GDM1 (cell line): Measurements from ENCODE around the gene EGFL7.

Source experiments
- DNase-seq: peaks from one replicate; lab custom pipeline; 2025; lab: John Stamatoyannopoulos, UW

The EGFL7 gene

DNA sequence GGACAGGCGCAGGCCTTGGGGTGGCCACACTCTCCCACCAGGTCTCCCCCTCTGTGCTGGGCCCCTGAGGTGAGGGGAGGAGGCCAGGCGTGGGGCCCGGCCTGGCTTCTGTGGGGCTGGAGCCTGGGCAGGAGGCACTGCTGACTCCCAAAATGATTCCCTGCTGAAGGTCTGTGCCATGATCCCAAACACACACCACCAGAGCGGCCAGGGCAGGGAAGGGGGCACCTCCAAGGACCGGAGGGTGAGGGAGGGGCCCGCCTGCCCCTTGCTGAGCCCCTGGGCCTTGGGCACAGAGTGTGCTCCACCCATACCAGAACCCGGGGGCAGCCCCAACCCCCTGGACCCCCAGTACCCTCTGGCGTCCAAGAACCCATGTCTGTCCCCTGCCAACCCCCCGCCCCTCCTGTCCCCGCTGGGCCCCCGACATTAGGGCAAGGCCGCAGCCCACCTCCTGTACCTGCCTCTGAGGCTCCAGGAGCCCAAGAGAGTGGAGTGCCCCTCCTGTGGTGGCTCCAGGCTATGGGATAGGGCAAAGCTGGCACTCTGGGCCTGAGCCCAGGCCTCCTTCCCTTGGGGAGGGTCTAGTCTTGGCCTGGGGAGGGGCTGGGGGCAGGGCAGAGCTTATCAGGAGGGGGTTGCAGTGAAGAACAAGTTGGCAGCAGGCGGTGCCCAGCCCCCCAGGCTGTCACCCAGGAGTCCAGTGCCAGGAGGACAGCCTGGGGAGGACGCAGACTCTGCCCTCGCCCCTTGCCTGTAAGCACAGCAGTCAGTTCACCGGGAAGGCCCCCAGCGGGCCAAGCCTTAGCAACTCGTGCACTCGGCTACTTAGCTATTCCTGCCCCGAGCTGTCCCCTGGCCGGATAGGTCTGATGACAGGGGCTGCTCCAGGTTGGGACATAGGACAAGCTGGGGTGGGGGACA, 2.6 kb upstream of the EGFL7 start:
- DNase-seq, result peak; percentile 32

DNA sequence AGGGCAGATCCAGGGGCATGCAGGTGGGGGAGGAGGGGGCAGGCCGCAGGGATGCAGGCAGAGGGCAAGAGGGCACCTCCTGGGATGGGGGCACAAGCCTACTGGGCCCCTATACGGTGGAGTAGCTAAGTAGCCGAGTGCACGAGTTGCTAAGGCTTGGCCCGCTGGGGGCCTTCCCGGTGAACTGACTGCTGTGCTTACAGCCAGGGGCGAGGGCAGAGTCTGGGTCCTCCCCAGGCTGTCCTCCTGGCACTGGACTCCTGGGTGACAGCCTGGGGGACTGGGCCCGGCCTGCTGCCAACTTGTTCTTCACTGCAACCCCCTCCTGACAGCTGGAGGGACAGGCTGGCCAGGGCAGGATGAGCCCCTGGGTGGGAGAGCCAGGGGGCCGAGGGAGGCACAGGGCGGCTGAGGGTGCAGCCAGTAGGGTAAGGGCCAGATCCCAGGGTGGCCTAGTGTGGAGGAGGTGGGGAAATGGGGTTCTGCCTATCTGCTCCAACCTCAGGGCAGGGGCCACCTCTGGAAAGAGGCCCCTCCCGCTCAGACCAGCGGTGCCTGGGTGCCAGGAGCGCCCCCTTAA, 1.7 kb upstream of the EGFL7 start:
- DNase-seq, result no peak

DNA sequence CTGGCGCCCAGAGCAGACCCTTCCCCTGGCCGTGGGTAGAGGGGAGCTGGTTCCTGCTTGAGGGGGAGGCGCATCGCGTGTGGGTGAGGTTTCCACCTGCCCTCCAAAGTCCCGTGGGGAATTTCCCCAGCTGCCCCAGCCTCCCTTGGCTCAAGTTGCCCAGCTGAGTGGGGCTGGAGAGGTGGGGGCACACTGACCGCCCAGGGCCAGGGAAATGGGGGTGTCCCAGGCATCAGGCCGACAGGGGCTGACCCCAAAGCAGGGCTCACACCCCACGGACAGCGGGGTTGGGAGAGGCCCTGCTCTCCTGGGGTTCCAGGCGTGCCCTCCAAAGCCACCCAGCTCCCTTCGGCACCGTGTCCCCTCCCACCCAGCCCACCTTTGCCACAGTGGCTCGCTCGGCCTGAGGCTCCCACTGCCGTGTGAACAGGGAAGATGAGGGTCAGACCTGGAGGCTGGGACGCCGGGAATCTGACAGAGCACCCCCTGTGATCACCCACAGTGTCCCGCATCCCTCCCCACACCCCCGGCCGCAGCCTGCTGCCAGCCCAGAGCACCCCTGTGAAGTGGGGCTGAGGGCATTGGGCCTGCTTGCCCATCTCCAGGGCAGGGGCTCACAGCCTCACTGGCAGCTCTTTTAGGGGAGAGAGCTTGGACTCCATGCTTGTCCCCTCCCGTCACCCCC, 933 bp upstream of the EGFL7 start:
- DNase-seq, result no peak

DNA sequence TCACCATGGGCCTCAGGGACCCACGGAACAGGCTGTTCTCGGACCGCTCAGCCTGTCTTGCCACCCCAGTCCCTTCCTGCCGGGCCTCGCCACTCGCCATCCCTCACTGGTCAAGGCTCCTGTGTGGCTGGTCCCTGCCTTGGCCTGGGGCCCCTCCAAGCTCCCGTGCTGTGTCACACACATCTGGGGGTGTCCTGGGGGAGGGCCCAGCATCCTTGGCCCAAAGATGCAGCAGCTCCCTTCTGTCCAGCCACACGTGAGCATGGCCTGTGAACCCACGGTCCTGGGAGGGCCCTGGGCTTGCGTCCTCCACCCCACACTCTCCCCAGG, 425 bp upstream of the EGFL7 start:
- no peak for DNase-seq

DNA sequence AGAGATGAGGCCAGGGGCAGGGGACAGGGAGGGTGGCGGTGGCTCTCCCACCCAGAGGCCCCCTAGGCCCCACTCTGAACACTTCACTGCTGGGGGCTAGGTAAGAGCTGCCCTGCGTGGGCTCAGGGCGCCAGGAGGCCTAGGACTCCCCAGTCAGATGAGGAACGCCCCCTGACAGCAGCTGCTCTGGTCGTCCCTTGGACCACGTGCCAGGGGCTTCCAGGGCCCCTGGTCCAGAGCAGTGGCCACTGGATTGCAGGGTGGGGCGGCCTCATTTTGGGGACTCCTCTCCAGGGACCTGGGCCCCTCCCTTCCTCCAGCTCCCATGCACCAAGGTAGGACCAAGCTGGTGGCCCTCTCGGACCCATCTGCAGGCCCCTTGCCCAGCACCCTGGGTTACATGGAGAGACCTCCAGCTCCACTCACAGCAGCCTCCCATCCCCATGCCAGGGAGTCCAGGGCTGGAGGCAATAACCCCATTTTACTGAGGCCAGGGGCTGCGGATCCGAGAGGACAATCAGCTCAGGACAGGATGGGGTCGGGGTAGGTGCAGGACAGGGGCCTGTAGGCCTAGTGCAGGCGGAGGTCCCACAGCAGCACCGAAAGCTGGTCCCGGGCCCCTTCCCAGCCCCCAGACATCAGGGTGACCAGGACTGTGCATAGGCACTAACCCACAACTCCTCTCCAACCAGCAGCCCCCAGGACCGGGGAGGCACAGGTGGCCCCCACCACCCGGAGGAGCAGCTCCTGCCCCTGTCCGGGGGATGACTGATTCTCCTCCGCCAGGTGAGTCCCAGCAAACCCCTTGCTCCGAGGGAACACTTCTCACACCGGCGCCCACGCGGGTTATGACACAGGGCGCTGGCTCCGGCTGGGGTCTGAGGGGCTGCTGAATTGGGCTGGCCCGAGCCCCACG, 1.5 kb downstream of the EGFL7 start:
- DNase-seq, result no peak

DNA sequence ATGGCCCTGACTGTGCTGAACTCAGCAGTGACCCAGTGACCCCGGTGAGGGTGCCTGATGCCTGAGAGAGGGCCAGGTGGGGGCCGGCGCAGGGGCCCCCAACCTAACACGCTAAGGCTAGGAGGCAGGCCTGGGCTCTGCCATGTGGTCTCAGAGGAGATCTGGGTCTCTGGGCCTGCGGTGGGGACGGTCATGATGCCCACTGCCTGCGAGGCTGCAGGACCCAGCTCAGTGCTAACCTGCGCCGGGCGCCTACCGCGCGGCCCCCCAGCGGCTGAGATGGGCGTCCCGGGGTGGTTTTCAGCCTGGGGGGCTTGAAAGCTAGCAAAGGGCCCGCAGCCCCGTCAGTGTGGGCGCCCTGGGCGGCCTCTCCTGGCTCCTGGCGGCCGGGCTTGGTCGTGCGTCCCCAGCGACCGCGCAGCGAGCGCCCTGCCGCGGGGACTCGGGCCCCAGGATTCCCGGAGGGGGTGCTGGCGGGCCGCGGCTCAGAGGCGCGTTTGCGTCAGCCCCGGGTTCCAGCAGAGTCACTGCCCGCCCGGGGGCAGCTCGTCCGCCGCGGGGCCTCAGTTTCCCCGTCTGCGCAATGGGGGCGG, 2.5 kb downstream of the EGFL7 start:
- peak; percentile 36 for DNase-seq

DNA sequence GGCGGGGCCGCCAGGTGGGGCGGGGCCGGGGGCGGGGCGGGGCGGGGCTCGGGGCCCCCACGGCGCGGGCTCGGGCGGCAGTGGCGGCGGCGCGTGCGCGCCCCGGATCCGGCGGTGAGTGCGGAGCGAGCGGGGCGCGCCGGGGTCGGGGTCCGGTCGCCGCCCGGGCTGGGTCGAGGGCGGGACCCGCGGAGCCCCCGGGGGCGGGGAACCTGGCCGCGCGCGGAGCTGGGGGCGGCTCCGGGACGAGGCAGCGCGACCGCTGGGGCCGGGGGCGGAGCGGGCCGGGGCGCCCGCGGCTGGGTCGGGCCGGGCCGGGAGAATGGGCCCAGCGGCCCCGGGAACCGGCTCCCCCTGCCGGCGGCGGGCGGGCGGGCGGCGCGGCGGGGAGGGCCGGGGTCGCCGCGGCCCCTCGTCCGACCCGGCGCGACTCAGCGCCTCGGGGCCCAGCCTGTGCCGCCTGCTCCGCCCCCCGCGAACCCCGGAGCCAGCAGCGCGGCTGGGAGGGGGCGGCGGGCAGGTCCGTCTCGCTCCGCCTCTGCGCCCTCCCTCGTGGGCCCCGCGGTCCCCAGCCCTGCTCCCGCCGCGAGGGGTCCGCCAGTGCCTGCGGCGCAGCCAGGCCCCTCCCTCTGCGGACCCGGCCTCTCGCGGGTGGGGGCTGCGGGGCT, 3.1 kb downstream of the EGFL7 start:
- peak; percentile 39 for DNase-seq

DNA sequence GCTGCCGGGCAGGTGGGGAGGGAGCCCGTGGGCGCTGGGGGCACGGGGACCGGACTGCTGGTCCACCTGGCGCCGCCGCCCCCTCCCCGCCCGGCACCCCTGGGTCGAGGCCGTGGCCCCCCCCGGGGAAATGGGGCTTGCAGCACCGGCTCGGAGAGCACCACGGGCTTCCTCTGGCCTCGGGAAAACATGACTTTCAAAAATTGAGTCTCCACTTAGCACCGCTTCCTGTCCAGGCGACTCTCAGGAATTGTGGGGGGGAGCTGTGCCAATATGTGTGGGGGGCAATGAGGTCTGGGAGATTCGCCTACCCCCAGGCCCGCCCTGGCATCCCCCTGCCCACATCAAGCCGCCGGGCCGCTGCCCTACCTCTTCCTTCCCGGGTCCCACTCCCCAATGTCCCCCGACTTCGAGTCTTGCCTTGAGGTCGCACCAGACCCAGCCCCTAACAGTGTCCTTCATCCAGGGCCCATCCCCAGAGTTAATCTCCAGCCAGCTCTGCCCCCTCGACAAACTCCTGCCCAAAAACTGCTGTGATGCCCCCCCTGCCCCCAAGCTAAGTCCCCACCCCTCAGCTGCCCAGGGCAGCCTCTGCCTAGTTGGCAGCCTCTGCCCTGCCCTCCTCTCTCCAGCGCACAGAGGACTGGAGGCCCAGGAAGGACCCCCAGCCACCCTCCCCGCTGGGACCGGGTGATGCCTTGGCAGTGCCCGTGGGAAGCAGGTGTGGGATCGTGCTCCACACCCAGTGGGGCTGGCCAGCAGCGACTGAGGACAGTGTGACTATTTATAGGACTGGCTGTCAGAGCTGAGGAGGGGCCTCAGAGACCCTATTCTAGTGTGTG, 3.9 kb downstream of the EGFL7 start:
- no peak for DNase-seq

DNA sequence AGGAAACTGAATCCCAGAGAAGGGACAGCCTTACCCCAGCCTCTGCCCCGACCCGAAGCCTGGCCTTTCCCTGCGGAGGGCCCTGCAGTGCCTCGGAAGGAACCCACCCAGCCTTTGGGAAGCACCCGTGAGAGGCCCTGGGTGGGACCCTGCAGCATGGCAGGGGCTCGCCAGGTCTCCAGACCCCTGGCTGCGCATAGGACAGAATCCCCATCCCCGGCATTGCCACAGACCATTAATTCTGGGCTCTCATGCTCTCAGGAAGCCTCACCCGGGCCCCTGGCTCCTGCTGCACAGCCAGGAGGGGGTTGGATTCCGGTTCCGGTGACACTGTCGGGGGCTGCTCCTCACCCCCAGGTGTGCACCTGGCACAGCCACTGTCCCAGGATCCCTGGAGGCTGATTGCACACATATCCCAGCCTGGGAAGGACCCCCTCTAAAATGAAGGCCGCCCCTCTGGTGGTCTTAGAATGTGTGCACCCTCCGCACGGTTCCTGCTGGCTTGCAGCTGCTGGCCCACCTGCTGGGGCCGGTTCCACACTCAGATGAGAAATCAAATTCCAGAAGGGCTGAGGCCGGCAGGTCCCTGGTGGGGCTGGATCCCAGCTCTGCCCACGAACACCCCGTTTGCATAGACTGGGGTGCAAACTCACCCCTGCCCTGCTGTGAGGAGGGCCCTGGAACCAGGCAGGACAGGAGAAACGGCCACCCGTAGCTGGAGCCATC, 4.7 kb downstream of the EGFL7 start:
- no peak for DNase-seq

DNA sequence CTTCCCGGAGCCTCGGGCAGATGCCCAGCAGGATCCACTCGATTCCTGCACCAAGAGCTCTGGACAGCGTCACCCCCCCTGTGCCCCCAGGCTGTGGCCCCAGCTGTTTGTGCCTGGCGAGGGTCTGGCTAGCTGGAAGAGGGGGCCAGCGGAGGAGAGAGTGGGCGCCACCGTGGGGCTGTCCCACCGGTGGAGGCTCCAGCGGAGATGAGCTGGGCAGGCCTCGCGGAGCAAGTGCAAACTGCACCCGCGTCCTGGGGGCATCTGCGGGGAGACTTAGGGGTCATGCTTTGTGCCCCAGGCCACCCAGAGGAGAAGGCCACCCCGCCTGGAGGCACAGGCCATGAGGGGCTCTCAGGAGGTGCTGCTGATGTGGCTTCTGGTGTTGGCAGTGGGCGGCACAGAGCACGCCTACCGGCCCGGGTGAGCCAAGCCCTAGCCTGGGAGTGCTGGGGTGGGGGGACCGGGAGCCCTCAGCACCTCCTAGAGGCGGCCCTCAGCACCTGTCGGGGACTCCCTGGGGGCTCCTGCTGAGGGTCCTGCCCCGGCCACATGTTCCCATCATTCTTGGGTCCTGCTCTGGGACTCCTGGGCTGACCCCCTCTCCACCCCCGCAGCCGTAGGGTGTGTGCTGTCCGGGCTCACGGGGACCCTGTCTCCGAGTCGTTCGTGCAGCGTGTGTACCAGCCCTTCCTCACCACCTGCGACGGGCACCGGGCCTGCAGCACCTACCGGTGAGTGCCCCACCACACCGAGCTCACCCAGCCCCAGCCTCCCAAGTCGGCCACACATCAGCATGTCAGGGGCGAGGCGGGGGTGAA, 5.4 kb downstream of the EGFL7 start:
- no peak for DNase-seq

DNA sequence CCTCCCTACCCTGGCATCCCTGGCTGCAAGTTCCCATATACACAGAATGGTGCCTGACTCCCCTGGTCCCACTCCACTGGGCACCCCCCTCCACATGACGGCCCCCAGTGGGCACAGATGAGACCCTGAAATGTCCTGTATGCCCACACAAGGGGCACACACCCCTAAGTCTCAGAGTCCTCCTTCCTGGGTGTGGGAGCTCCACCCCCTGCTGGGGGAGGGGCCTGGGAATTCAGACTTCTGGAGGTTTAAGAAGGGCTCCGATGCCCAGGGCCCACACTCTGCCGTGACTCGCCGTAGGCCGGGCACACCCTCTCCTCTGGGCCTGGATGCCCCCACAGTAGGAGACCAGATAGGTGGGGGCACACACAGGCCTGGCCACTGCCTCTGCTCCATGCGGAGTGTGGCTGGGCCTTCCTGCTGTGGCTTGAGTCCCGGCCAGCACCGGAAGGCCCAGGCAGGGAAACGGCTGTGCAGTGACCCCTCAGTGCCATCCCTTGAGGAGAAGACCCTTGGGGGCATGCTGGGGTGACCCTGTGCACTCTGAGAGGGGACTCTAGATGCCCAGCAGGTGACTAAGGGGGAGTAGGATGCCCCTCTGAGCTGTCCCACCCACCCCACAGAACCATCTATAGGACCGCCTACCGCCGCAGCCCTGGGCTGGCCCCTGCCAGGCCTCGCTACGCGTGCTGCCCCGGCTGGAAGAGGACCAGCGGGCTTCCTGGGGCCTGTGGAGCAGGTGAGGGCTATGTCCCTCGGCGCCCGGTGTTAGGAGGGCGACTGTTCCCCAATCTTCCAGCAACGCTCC, 6.5 kb downstream of the EGFL7 start:
- DNase-seq, result no peak

DNA sequence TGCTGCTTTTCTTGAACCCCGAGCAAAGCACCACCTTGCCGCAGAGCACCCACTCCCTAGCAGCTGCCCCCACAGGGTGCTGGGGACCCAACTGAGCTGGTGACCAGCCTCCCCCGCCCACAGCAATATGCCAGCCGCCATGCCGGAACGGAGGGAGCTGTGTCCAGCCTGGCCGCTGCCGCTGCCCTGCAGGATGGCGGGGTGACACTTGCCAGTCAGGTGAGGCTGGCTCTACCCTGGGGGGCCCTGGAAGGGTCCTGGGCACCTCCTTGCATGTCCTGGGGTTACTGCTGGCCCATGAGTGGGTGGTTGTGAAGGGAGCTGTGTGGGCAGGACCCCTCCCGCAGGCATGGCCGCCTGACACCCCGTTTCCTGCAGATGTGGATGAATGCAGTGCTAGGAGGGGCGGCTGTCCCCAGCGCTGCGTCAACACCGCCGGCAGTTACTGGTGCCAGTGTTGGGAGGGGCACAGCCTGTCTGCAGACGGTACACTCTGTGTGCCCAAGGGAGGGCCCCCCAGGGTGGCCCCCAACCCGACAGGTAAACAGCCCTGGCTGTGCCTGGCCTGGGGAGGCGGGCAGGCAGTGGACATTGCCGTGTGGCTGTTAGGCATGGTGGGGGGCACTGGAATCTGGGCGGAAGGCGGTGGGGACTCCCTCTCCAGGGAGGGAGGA, 7.2 kb downstream of the EGFL7 start:
- no peak for DNase-seq

DNA sequence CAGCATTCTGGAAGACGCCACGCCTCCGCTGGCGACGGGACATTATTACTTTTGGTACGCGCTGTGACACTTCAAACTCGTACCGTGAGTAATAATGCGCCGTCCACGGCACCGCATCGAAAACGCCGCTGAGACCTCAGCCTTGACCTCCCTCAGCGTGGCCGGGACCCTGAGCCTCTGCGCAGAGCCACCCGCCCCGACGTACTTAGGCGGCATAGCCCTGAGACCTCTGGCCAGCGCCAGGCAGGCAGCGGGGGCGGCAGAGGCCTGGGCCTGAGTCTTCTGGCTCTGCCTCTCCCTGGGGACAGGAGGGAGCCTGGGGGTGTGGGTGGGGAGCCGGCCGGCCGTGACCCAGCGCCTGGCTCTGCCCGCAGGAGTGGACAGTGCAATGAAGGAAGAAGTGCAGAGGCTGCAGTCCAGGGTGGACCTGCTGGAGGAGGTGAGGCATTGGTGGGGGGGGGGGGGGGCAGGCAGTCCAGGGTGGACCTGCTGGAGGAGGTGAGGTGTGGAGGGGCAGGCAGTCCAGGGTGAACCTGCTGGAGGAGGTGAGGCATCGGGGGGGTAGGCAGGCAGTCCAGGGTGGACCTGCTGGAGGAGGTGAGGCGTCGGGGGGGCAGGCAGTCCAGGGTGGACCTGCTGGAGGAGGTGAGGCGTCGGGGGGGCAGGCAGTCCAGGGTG, 8.0 kb downstream of the EGFL7 start:
- no peak for DNase-seq

DNA sequence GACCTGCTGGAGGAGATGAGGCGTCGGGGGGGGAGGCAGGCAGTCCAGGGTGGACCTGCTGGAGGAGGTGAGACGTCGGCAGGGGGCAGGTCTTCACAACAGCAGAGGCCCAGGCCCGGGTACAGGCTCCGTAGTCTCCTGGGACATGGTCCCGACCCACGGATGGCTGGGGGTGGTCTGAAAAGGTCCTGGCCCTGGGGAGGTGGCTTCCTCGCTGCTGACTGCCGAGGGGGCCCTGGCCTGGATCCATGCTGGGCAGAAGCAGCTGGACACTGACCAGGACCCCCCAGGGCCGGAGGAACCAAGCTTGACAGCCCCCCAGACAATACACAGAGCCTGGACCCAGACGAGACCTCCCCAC, 8.5 kb downstream of the EGFL7 start:
- no peak for DNase-seq

DNA sequence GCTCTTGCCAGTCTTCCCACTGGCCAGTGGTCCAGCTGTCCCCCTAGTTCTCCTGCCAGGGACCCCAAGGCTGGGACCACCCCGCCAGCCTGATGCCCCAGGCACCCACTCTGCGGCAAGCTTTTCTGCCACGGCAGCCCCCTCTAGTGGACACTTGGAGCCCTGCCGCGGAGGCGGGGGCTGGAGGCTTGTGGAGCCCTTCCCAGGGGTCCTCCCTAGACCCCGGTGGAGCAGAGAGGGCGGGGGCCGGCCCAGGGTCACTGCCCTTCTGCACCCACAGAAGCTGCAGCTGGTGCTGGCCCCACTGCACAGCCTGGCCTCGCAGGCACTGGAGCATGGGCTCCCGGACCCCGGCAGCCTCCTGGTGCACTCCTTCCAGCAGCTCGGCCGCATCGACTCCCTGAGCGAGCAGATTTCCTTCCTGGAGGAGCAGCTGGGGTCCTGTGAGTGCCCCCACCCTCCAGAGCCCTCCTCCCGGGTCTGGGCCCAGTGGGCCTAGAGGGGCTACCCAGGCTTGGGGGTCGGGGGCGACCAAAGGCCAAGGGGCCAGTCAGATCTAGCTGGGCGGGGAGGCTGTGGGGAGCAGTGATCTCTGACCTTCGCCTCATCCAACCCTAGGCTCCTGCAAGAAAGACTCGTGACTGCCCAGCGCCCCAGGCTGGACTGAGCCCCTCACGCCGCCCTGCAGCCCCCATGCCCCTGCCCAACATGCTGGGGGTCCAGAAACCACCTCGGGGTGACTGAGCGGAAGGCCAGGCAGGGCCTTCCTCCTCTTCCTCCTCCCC, 9.1 kb downstream of the EGFL7 start:
- DNase-seq, result no peak
